Type B pancreatic cell (in vitro differentiated cells): ENCODE measurements around the gene OBSCN. TPM values are rescaled to one million over a fixed set of nuclear protein-coding genes. Genes with fewer than 3 reads are reported as not detected.

Experiments
- DNase-seq: peaks from one replicate; pipeline ENCODE4 v3.0.0; 2021; ENCODE audit warnings: mixed read lengths; ENCODE audit not compliant: unreplicated experiment; ENCODE audit errors: extremely low spot score
- H3K27ac Mint-ChIP-seq: 2 replicates; pipeline ENCODE4 v1.8.0; 2021; ENCODE audit warnings: mild to moderate bottlenecking, mixed read lengths
- H3K27me3 Mint-ChIP-seq: 2 replicates; pipeline ENCODE4 v1.8.0; 2021; ENCODE audit warnings: mixed read lengths
- H3K36me3 Mint-ChIP-seq: 2 replicates; pipeline ENCODE4 v1.8.0; 2021; ENCODE audit warnings: mixed read lengths
- H3K4me1 Mint-ChIP-seq: one replicate; pipeline ENCODE4 v1.8.0; 2021; ENCODE audit warnings: mixed read lengths; ENCODE audit not compliant: unreplicated experiment
- H3K4me3 Mint-ChIP-seq: 2 replicates; pipeline ENCODE4 v1.8.0; 2021; ENCODE audit warnings: mild to moderate bottlenecking, mixed read lengths
- H3K9me3 Mint-ChIP-seq: 2 replicates; pipeline ENCODE4 v1.8.0; 2021; ENCODE audit warnings: mixed read lengths
- CTCF ChIP-seq: fragments of 200-600 bp; sonication (generic); conservative IDR thresholded peaks from 2 replicates; pipeline ENCODE4 v1.5.0; 2021; ENCODE audit warnings: antibody characterized with exemption, mild to moderate bottlenecking
- total RNA-seq: library from RNA; stranded (reverse); gene quantifications from 2 replicates; pipeline ENCODE4 v1.2.1, GENCODE V29; 2021; ENCODE audit warnings: low replicate concordance

The OBSCN gene
- total RNA-seq, 1 donor from 2014 or later, result 48.9 TPM

- peak; percentile 60 for DNase-seq
- TF ChIP-seq CTCF, result peak; percentile 63
- no peak overlapping the region for H3K4me3 Mint-ChIP-seq
- H3K4me1 Mint-ChIP-seq, result no peaks in the 10 kb centered on the region
- H3K27ac Mint-ChIP-seq, result no peak overlapping the region
- no peaks in the 10 kb centered on the region for H3K27me3 Mint-ChIP-seq
- peaks cover 68% of the 10 kb centered on the region for H3K36me3 Mint-ChIP-seq
- H3K9me3 Mint-ChIP-seq, result peaks cover 14% of the 10 kb centered on the region
Measured at GRCh38 chr1:228236744-228237143, 28.9 kb downstream of the OBSCN start.

- Mint-ChIP-seq H3K9me3 (peaks cover 24% of the 10 kb centered on the region), H3K4me3 (no peak overlapping the region), H3K27me3 (no peaks in the 10 kb centered on the region), H3K4me1 (no peaks in the 10 kb centered on the region), H3K27ac (no peak overlapping the region), H3K36me3 (peaks cover 70% of the 10 kb centered on the region)
- no peak for DNase-seq
- TF ChIP-seq CTCF, result no peak
Measured at GRCh38 chr1:228238007-228238406, 30.2 kb downstream of the OBSCN start.

GRCh38 chr1:228238461-228238860 lies 30.6 kb downstream of the OBSCN start:
- no peak for TF ChIP-seq CTCF
- H3K4me3 Mint-ChIP-seq, result no peak overlapping the region
- H3K27me3 Mint-ChIP-seq, result no peaks in the 10 kb centered on the region
- H3K36me3 Mint-ChIP-seq, result peaks cover 70% of the 10 kb centered on the region
- no peak for DNase-seq
- no peaks in the 10 kb centered on the region for H3K4me1 Mint-ChIP-seq
- no peak overlapping the region for H3K27ac Mint-ChIP-seq
- peaks cover 24% of the 10 kb centered on the region for H3K9me3 Mint-ChIP-seq

- peaks cover 39% of the 10 kb centered on the region for H3K9me3 Mint-ChIP-seq
- H3K36me3 Mint-ChIP-seq, result peaks cover 78% of the 10 kb centered on the region
- peak; percentile 63 for DNase-seq
- no peaks in the 10 kb centered on the region for H3K27me3 Mint-ChIP-seq
- no peak overlapping the region for H3K27ac Mint-ChIP-seq
- no peak for TF ChIP-seq CTCF
- no peak overlapping the region for H3K4me3 Mint-ChIP-seq
- H3K4me1 Mint-ChIP-seq, result no peaks in the 10 kb centered on the region
Measured at GRCh38 chr1:228240411-228241240, 32.8 kb downstream of the OBSCN start.

GRCh38 chr1:228241259-228241658 lies 33.4 kb downstream of the OBSCN start:
- peaks cover 39% of the 10 kb centered on the region for H3K9me3 Mint-ChIP-seq

More at GRCh38 chr1:228241259-228241658, 33.4 kb downstream of the OBSCN start:
- H3K27ac Mint-ChIP-seq, result no peak overlapping the region
- no peak overlapping the region for H3K4me3 Mint-ChIP-seq
- no peaks in the 10 kb centered on the region for H3K4me1 Mint-ChIP-seq
- peaks cover 82% of the 10 kb centered on the region for H3K36me3 Mint-ChIP-seq
- TF ChIP-seq CTCF, result no peak
- DNase-seq, result peak; percentile 44
- no peaks in the 10 kb centered on the region for H3K27me3 Mint-ChIP-seq
